Activated naive CD8-positive, alpha-beta T cell treated with anti-CD3 and anti-CD28 coated beads, Interleukin-2, amount 10 ng/mL, durations not matched to agents 7 days and 5 days (primary cell): Measurements from ENCODE around the gene PLA2G4A. TPM values are rescaled to one million over a fixed set of nuclear protein-coding genes. Genes with fewer than 3 reads are reported as not detected.

Experiments used
- ATAC-seq: fragments of 150-1000 bp; cut with Tn5 transposase; one replicate; pipeline ENCODE4 v1.10.0; 2021; ENCODE audit warnings: low read depth, moderate library complexity
- POLR2A ChIA-PET: fragments of 350-600 bp; sonication (Branson Sonifier 250); formaldehyde crosslinking; loops from one replicate; lab custom pipeline; 2021; ENCODE audit warnings: antibody characterized with exemption; lab: Charles Lee
- DNase-seq: peaks from one replicate; pipeline ENCODE4 v3.0.0; 2021
- H3K27ac Mint-ChIP-seq: one replicate; pipeline ENCODE4 v1.8.0; 2022; ENCODE audit warnings: mild to moderate bottlenecking, mixed read lengths
- H3K27me3 Mint-ChIP-seq: one replicate; pipeline ENCODE4 v1.8.0; 2022; ENCODE audit warnings: mild to moderate bottlenecking, moderate library complexity, mixed read lengths
- H3K36me3 Mint-ChIP-seq: one replicate; pipeline ENCODE4 v1.8.0; 2021; ENCODE audit warnings: mild to moderate bottlenecking, mixed read lengths
- H3K4me1 Mint-ChIP-seq: one replicate; pipeline ENCODE4 v1.8.0; 2021; ENCODE audit warnings: mixed read lengths
- H3K4me3 Mint-ChIP-seq: one replicate; pipeline ENCODE4 v1.8.0; 2022; ENCODE audit warnings: mild to moderate bottlenecking, moderate library complexity, mixed read lengths
- H3K9me3 Mint-ChIP-seq: one replicate; pipeline ENCODE4 v1.8.0; 2021; ENCODE audit warnings: mixed read lengths
- total RNA-seq, 2 experiments: library from RNA; stranded (reverse); gene quantifications; one replicate each; pipeline ENCODE4 v1.2.3, GENCODE V29; 2021

Gene PLA2G4A
- total RNA-seq, 2 experiments from 2014 or later = 0.19 to 0.28 TPM

DNA sequence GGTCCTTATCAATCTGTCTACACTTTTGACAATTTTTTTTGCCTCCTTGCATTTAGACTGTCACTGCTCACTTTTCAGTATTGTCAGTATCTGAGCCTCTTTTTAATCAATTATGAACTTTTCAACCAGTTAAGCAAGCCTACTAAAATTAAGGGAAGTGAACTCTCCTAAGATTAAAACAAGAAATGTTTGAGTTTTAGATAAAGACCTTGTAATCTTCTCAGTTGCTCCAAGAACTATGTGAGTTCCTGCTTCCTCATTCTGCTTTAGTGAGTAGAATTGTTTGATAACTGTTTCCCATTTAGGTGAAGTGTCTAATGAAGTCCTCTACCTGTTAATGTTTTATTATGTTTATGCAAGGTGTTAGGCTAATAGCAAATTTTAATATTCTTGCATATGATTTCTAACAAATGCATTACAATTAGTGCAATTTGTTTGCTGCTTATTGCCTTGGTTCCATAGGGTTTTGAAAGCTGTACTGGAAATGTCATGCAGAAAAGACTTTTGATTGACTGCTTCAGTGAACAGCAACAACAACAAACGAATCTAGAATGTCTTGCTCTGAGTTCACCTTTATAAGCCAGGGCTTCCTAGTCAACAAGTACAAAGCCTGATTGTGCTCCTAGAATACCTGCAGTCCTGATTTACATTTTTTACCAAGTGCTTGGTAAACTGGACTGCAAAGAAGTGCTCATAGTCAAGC lies 40.9 kb downstream of the PLA2G4A start:
- Mint-ChIP-seq H3K4me1 (peaks cover 3% of the 10 kb centered on the region), H3K27me3 (peaks cover 3% of the 10 kb centered on the region), H3K27ac (no peak overlapping the region), H3K9me3 (no peaks in the 10 kb centered on the region), H3K4me3 (no peak overlapping the region), H3K36me3 (no peaks in the 10 kb centered on the region)
- no peak for DNase-seq
- no peak for ATAC-seq
- POLR2A ChIA-PET = no interaction called here

DNA sequence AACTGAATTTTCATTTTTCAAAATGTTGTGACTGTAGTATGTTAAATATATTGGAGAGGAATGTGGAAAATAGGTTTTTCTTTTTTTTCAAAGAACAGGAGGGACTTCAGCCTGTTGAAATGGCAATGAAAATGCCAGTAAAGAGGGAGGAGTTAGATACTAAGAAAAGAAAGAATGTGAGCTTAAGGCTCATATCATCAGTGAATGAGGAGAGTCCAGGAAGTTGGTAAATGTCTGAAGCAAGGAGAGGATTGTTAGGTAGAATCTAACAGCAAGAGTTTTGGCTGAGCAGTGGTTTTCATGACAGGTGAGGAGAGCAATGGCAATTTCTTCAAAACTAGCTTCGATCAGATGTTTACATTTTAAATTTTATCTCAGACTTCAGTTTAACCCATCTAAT lies 43.0 kb downstream of the PLA2G4A start:
- Mint-ChIP-seq H3K9me3 (no peaks in the 10 kb centered on the region), H3K27me3 (peaks cover 3% of the 10 kb centered on the region), H3K27ac (no peak overlapping the region), H3K4me1 (no peaks in the 10 kb centered on the region), H3K36me3 (no peaks in the 10 kb centered on the region), H3K4me3 (no peak overlapping the region)
- DNase-seq (no peak), ATAC-seq (no peak)
- POLR2A ChIA-PET = no interaction called here

DNA sequence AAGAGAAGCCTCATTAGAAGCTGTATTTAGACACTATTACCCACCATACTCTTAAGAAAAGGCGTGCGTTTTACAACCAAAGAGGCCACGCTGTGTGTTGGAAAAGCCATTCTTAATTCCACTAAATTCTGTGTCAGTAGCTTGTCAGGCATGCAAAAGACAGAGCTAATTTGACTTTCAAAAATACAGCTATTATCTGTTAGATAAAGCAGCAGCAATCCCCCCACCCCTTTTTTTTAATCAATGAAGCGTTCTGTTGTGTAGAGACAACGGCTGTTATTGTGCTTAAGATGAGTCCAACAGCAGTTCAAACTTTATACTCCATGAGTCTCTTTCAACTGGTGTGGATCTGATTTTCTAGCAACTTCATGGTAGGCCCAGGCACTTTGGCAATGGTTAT lies 43.5 kb downstream of the PLA2G4A start:
- no peaks in the 10 kb centered on the region for H3K36me3 Mint-ChIP-seq
- H3K9me3 Mint-ChIP-seq = no peaks in the 10 kb centered on the region
- no peak overlapping the region for H3K4me3 Mint-ChIP-seq
- H3K4me1 Mint-ChIP-seq = no peaks in the 10 kb centered on the region
- no peaks in the 10 kb centered on the region for H3K27me3 Mint-ChIP-seq
- DNase-seq = no peak
- H3K27ac Mint-ChIP-seq = no peak overlapping the region
- ATAC-seq = no peak
- POLR2A ChIA-PET = no interaction called here

DNA sequence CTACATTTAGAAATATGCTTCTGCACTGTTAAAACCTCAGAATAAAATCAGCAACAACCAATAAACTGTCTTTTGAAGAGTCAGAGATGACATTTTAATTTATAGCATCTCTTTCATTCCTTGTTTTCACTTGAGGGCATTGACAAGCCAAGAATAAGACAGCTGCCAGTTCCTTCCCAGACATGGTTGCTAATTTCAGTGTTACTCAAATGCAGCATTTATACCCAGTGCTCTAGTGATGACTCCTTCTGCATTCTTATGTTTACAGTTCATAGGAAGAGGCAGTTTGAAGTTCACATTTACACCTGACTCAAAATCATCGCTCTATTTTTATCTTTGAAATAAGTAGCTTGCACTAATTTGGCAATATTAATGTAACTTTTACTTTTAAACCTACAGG lies 44.9 kb downstream of the PLA2G4A start:
- no peaks in the 10 kb centered on the region for H3K27me3 Mint-ChIP-seq
- POLR2A ChIA-PET = no interaction called here
- no peaks in the 10 kb centered on the region for H3K4me1 Mint-ChIP-seq
- DNase-seq = no peak
- ATAC-seq = no peak
- no peaks in the 10 kb centered on the region for H3K9me3 Mint-ChIP-seq
- no peak overlapping the region for H3K4me3 Mint-ChIP-seq
- H3K36me3 Mint-ChIP-seq = no peaks in the 10 kb centered on the region
- no peak overlapping the region for H3K27ac Mint-ChIP-seq

GRCh38 chr1:186875896-186876835 lies 47.4 kb downstream of the PLA2G4A start:
- DNase-seq = no peak
- Mint-ChIP-seq H3K4me1 (no peaks in the 10 kb centered on the region), H3K4me3 (no peak overlapping the region), H3K27me3 (peaks cover 2% of the 10 kb centered on the region), H3K36me3 (no peaks in the 10 kb centered on the region), H3K27ac (no peak overlapping the region), H3K9me3 (no peaks in the 10 kb centered on the region)
- no peak for ATAC-seq
- POLR2A ChIA-PET = no interaction called here

DNA sequence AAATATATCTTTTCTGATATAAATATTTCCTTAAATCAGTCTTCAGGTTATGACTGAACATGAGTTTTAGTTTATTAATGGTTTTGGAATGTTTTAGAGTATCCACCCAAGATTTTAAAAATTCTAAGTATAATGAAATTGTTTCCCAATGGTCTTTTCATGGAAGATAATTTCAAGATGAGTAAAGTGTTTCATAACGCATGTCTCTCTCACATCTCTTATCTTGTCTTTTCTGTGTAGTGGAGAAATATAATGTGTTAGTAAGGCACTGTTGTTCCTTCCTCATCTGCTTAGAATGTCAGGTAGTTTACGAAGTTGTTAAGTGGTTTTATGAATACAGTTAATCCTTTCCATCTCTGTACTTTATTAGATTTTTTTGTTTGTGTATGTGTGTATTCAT lies 49.6 kb downstream of the PLA2G4A start:
- ATAC-seq (no peak), DNase-seq (no peak)
- Mint-ChIP-seq H3K4me3 (no peak overlapping the region), H3K27ac (no peak overlapping the region), H3K36me3 (no peaks in the 10 kb centered on the region), H3K9me3 (no peaks in the 10 kb centered on the region), H3K27me3 (peaks cover 2% of the 10 kb centered on the region), H3K4me1 (no peaks in the 10 kb centered on the region)
- POLR2A ChIA-PET = no interaction called here

DNA sequence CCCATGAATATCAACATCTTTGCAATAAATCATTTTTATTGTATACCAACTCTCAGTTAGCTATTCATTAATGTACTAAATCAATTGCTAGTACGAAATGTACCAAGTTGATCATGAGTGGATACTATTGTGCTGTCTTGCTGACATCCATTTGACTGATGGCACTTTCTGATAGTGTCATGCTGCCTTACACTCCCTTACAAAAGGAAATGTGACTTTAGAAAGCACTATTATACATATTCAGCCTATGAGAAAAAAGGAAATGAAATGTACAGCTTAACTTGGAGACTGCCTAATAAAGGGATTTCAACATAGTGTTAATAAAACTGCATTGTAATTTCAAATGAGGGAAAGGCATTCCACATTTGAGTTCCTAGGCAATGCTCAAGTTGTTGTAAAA lies 52.2 kb downstream of the PLA2G4A start:
- Mint-ChIP-seq H3K27ac (no peak overlapping the region), H3K4me1 (no peaks in the 10 kb centered on the region), H3K27me3 (peaks cover 2% of the 10 kb centered on the region), H3K36me3 (no peaks in the 10 kb centered on the region), H3K9me3 (no peaks in the 10 kb centered on the region), H3K4me3 (no peak overlapping the region)
- DNase-seq (no peak), ATAC-seq (no peak)
- POLR2A ChIA-PET = no interaction called here

DNA sequence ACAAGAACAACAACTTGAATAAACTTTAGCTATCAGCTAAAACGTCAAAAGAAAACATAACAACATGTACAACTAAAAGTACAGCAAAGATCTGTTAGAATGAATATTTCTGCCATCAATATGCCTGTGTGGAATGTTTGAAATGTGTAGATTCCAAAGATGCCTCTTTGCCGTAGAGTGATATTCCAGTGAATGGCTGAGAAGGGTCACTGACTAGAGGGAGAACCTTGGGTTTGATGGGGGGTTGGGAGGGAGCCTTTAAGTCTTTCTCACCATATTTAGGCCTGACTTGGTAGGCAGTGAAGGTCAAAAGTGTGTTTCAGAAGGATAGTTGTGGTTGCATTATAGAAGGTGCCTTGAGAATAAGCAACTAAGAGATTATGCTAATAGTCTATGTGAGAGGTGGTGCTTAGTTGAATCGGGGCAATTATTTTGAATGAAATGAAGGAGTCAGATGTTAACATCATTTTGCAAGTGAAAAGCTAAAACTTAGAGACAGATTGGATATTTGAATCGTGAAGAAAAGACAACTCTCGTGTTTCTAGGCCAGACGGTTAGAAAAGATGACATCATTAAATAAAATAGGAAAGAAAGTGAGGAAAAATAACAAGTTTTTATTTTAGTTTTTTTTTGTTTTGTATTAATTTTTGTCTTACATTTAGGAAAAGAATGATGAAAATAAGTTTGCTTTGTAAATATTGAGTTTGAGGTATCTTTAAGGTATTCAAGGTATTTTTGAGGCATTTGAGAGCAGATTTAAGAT lies 53.8 kb downstream of the PLA2G4A start:
- DNase-seq (no peak), ATAC-seq (no peak)
- Mint-ChIP-seq H3K36me3 (no peaks in the 10 kb centered on the region), H3K9me3 (no peaks in the 10 kb centered on the region), H3K4me1 (no peaks in the 10 kb centered on the region), H3K27ac (no peak overlapping the region), H3K4me3 (no peak overlapping the region), H3K27me3 (peaks cover 2% of the 10 kb centered on the region)
- POLR2A ChIA-PET = no interaction called here

- H3K27me3 Mint-ChIP-seq = peaks cover 2% of the 10 kb centered on the region
- no peak for ATAC-seq
- no peak for DNase-seq
- no peak overlapping the region for H3K27ac Mint-ChIP-seq
- no peaks in the 10 kb centered on the region for H3K36me3 Mint-ChIP-seq
- H3K4me3 Mint-ChIP-seq = no peak overlapping the region
- H3K4me1 Mint-ChIP-seq = no peaks in the 10 kb centered on the region
- POLR2A ChIA-PET = no interaction called here
- H3K9me3 Mint-ChIP-seq = no peaks in the 10 kb centered on the region
Measured at GRCh38 chr1:186884251-186884650, 55.5 kb downstream of the PLA2G4A start.

GRCh38 chr1:186887203-186887602 lies 58.5 kb downstream of the PLA2G4A start:
- Mint-ChIP-seq H3K27me3 (no peaks in the 10 kb centered on the region), H3K9me3 (no peaks in the 10 kb centered on the region), H3K36me3 (no peaks in the 10 kb centered on the region), H3K4me1 (no peaks in the 10 kb centered on the region), H3K27ac (no peak overlapping the region), H3K4me3 (no peak overlapping the region)
- DNase-seq (no peak), ATAC-seq (no peak)
- POLR2A ChIA-PET = no interaction called here

DNA sequence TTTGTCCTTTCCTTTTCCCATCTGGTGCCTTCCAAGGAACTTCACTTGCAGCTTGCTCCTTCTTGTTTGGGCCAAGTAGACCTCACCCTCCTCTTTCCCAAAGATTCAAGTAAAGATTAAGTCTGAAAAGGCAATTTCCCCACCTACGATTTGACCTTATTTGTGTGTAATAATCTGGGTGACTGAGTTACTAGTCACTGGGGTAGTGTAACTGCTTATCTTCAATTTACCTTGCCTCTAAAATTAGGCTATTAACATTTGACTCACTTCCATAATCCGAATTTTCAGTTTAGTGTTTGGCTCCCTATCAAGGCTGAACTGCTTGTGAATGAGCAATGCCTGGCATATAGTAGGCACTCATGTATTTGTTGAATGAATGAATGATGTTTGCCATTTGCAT lies 59.6 kb downstream of the PLA2G4A start:
- ATAC-seq = no peak
- H3K27ac Mint-ChIP-seq = no peak overlapping the region
- H3K4me1 Mint-ChIP-seq = no peaks in the 10 kb centered on the region
- no peaks in the 10 kb centered on the region for H3K27me3 Mint-ChIP-seq
- H3K9me3 Mint-ChIP-seq = no peaks in the 10 kb centered on the region
- no peak overlapping the region for H3K4me3 Mint-ChIP-seq
- no peak for DNase-seq
- H3K36me3 Mint-ChIP-seq = no peaks in the 10 kb centered on the region
- POLR2A ChIA-PET = no interaction called here

DNA sequence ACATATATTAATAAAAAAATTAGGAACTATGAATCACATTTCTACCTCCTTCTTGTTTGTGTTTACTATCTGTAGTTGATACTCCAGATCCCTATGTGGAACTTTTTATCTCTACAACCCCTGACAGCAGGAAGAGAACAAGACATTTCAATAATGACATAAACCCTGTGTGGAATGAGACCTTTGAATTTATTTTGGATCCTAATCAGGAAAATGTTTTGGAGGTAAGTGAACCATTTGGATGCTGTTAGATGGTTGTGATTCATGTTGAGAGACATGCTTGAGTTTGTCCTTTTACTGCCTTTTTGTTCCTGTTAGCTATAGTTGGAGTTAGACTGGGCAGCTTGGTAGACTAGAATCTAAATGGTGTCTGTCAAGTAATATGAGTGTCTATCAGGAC lies 64.2 kb downstream of the PLA2G4A start:
- H3K4me1 Mint-ChIP-seq = no peaks in the 10 kb centered on the region
- H3K27me3 Mint-ChIP-seq = no peaks in the 10 kb centered on the region
- no peaks in the 10 kb centered on the region for H3K9me3 Mint-ChIP-seq
- no peak overlapping the region for H3K4me3 Mint-ChIP-seq
- no peak for ATAC-seq
- H3K36me3 Mint-ChIP-seq = no peaks in the 10 kb centered on the region
- H3K27ac Mint-ChIP-seq = no peak overlapping the region
- POLR2A ChIA-PET = no interaction called here
- no peak for DNase-seq

DNA sequence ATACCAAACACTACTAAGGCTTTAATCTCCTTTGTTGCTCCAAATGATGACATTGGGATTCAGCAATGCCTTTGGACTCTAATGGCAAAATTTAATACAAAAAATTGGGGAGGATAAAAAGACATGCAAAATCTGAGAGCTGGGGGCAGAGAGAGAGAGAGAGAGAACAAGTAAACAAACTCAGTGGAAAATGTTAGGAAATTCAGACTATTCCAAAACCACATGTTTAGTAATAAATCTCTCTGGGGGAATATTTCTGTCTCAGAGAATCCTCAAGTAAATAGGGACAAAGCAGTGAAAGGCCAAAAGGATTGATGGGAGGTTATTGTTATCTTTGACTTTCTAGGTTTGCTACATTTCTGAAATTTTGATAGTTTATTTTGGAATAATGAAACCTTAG lies 65.7 kb downstream of the PLA2G4A start:
- no peaks in the 10 kb centered on the region for H3K36me3 Mint-ChIP-seq
- POLR2A ChIA-PET = no interaction called here
- no peaks in the 10 kb centered on the region for H3K27me3 Mint-ChIP-seq
- no peak overlapping the region for H3K27ac Mint-ChIP-seq
- H3K4me3 Mint-ChIP-seq = no peak overlapping the region
- no peaks in the 10 kb centered on the region for H3K4me1 Mint-ChIP-seq
- ATAC-seq (no peak), DNase-seq (no peak)
- H3K9me3 Mint-ChIP-seq = no peaks in the 10 kb centered on the region
